IMR-90 (cell line): ENCODE results near the gene C16orf86. TPM values are rescaled to one million over a fixed set of nuclear protein-coding genes. Genes with fewer than 3 reads are reported as not detected.

ENCODE experiments used
- ATAC-seq: fragments of 200-7000 bp; cut with Tn5 transposase; 2 replicates; pipeline ENCODE4 v1.9.1; 2020; ENCODE audit warnings: low read depth, mild to moderate bottlenecking, moderate library complexity
- BruUV-seq: library from RNA; stranded (reverse); fragments of 400-500 nt; replicated peaks from 2 replicates; lab custom pipeline; 2021; lab: Mats Ljungman, UMichigan
- CTCF ChIA-PET: fragments of 300-600 bp; formaldehyde crosslinking; extraction: SDS; loops from one replicate; lab custom pipeline; 2021; ENCODE audit warnings: antibody characterized with exemption; lab: Yijun Ruan, JAX
- POLR2A ChIA-PET: fragments of 300-600 bp; sonication (Branson Sonifier 250); formaldehyde crosslinking; loops from one replicate; lab custom pipeline; 2022; ENCODE audit warnings: antibody characterized with exemption; ENCODE audit not compliant: unreplicated experiment; lab: Charles Lee
- DNase-seq: peaks from one replicate; pipeline ENCODE4 v3.0.0; 2013
- H2AFZ ChIP-seq: replicated peaks from 2 replicates; pipeline ENCODE3; 2013; ENCODE audit warnings: low read length, mild to moderate bottlenecking; ENCODE audit not compliant: poor library complexity
- H2AK5ac ChIP-seq: 2 replicates; pipeline ENCODE4 v1.6.1; 2013; ENCODE audit warnings: low read depth, low read length, inconsistent platforms
- H2AK9ac ChIP-seq: replicated peaks from 2 replicates; pipeline ENCODE3; 2013; ENCODE audit warnings: mild to moderate bottlenecking, low read depth, low read length, moderate library complexity; ENCODE audit not compliant: poor library complexity
- H2BK120ac ChIP-seq: 2 replicates; pipeline ENCODE4 v1.6.1; 2013; ENCODE audit warnings: low read depth, low read length, inconsistent platforms
- H2BK15ac ChIP-seq: 3 replicates; pipeline ENCODE4 v1.6.1; 2013; ENCODE audit warnings: low read depth, low read length, inconsistent platforms
- H2BK20ac ChIP-seq: 2 replicates; pipeline ENCODE4 v1.6.1; 2013; ENCODE audit warnings: low read depth, mild to moderate bottlenecking, inconsistent platforms, low read length, moderate library complexity
- H2BK5ac ChIP-seq: 2 replicates; pipeline ENCODE4 v1.6.1; 2013; ENCODE audit warnings: mild to moderate bottlenecking, low read depth, low read length, inconsistent platforms; ENCODE audit not compliant: poor library complexity, severe bottlenecking
- H3K14ac ChIP-seq: replicated peaks from 2 replicates; pipeline ENCODE4 v1.6.1; 2013; ENCODE audit warnings: low read depth, low read length, inconsistent platforms
- H3K18ac ChIP-seq: 2 replicates; pipeline ENCODE4 v1.6.1; 2013; ENCODE audit warnings: low read depth, low read length, control low read depth
- H3K23ac ChIP-seq: 2 replicates; pipeline ENCODE4 v1.6.1; 2013; ENCODE audit warnings: low read depth, low read length, inconsistent platforms
- H3K27ac ChIP-seq: 2 replicates; pipeline ENCODE4 v1.5.1; 2013; ENCODE audit warnings: mild to moderate bottlenecking, control low read depth, low read length; ENCODE audit not compliant: insufficient read depth
- H3K27me3 ChIP-seq: 2 replicates; pipeline ENCODE4 v1.6.1; 2013; ENCODE audit warnings: low read length; ENCODE audit not compliant: control insufficient read depth, insufficient read depth
- H3K36me3 ChIP-seq: 2 replicates; pipeline ENCODE4 v1.6.1; 2013; ENCODE audit warnings: low read length, mixed read lengths; ENCODE audit not compliant: control insufficient read depth, insufficient read depth
- H3K4ac ChIP-seq: 2 replicates; pipeline ENCODE4 v1.6.1; 2013; ENCODE audit warnings: low read depth, low read length, inconsistent platforms
- H3K4me1 ChIP-seq: 2 replicates; pipeline ENCODE4 v1.6.1; 2013; ENCODE audit warnings: low read length, mixed read lengths; ENCODE audit not compliant: control insufficient read depth, insufficient read depth
- H3K4me2 ChIP-seq: 2 replicates; pipeline ENCODE4 v1.6.1; 2013; ENCODE audit warnings: low read depth, mild to moderate bottlenecking, control low read depth, low read length, moderate library complexity
- H3K4me3 ChIP-seq: 2 replicates; pipeline ENCODE4 v1.5.1; 2013; ENCODE audit warnings: low read depth, mild to moderate bottlenecking, control low read depth, low read length, moderate library complexity; ENCODE audit not compliant: insufficient read depth
- H3K56ac ChIP-seq: 2 replicates; pipeline ENCODE4 v1.6.1; 2013; ENCODE audit warnings: low read length, inconsistent platforms; ENCODE audit not compliant: insufficient read depth; ENCODE audit errors: extremely low read depth
- H3K79me1 ChIP-seq, 2 experiments: 2 replicates each; pipeline ENCODE4 v1.6.1; 2013; ENCODE audit warnings: low read length in 2 of 2, inconsistent platforms in 1 of 2, low read depth in 1 of 2
- H3K9ac ChIP-seq: 2 replicates; pipeline ENCODE4 v1.6.1; 2013; ENCODE audit warnings: low read depth, low read length, control low read depth
- H3K9me1 ChIP-seq: 2 replicates; pipeline ENCODE4 v1.6.1; 2013; ENCODE audit warnings: low read length, inconsistent platforms; ENCODE audit not compliant: insufficient read depth
- H3K9me3 ChIP-seq: 2 replicates; pipeline ENCODE4 v1.6.1; 2013; ENCODE audit warnings: low read length; ENCODE audit not compliant: control insufficient read depth, insufficient read depth
- H4K20me1 ChIP-seq: 2 replicates; pipeline ENCODE4 v1.6.1; 2013; ENCODE audit warnings: low read length, inconsistent platforms; ENCODE audit not compliant: insufficient read depth
- H4K5ac ChIP-seq: 2 replicates; pipeline ENCODE4 v1.6.1; 2013; ENCODE audit warnings: mild to moderate bottlenecking, low read depth, low read length, control low read depth
- H4K8ac ChIP-seq, 2 experiments: 2 replicates each; pipeline ENCODE4 v1.6.1; 2013; ENCODE audit warnings: low read depth in 2 of 2, low read length in 2 of 2, control low read depth in 1 of 2, inconsistent platforms in 1 of 2
- H4K91ac ChIP-seq: 2 replicates; pipeline ENCODE4 v1.6.1; 2013; ENCODE audit warnings: low read depth, low read length, inconsistent platforms; ENCODE audit not compliant: insufficient read depth
- MAFK ChIP-seq: IDR thresholded peaks from 2 replicates; pipeline ENCODE4 v1.6.1; 2012; ENCODE audit warnings: low read depth, low read length, improper control_type of control experiment
- RCOR1 ChIP-seq: IDR thresholded peaks from 2 replicates; pipeline ENCODE4 v1.6.1; 2012; ENCODE audit warnings: mild to moderate bottlenecking, low read length, improper control_type of control experiment; ENCODE audit not compliant: insufficient replicate concordance
- RFX5 ChIP-seq: IDR thresholded peaks from 2 replicates; pipeline ENCODE4 v1.8.0; 2012; ENCODE audit warnings: low read depth, mild to moderate bottlenecking, low read length, moderate library complexity
- WGBS, 2 experiments: methylation state at CpG; one replicate each; pipeline versions ENCODE4 v1.1.5 to v1.1.7; 2013; ENCODE audit warnings: missing lambda C conversion rate in 2 of 2; ENCODE audit not compliant: insufficient read length in 1 of 2; ENCODE audit errors: extremely low coverage in 2 of 2; 5-methylcytosine and 5-hydroxymethylcytosine counted together
- dilution Hi-C: fragments of 300-500 bp; cut with HindIII; formaldehyde crosslinking; loops from one replicate; pipeline ENCODE4 v1.14.3; 2018; ENCODE audit warnings: low sequenced_read_pairs; ENCODE audit not compliant: unreplicated experiment
- in situ Hi-C: fragments of 300-500 bp; cut with MboI; formaldehyde crosslinking; loops from 3 replicates; pipeline ENCODE4 v1.14.3; 2019; ENCODE audit warnings: low sequenced_read_pairs, inconsistent platforms, mixed read lengths
- intact Hi-C: fragments of 100-400 bp; cut with micrococcal nuclease; formaldehyde crosslinking; loops from 2 replicates; pipeline ENCODE4 v1.10.0; 2022
- polyA plus RNA-seq, 3 experiments: library from polyadenylated mRNA; depleted of rRNA; stranded (reverse); fragments of >200 nt; gene quantifications; 2 replicates each; pipeline ENCODE4 v1.2.3, GENCODE V29; 2012; ENCODE audit warnings: low replicate concordance in 1 of 3
- total RNA-seq: library from RNA; depleted of rRNA; stranded (reverse); fragments of >200 nt; gene quantifications from 2 replicates; pipeline ENCODE4 v1.2.3, GENCODE V29; 2012

C16orf86 gene
- total and polyA plus RNA-seq, 2 of the 4 experiments (the other 2 are of a cell fraction) = 0.54 to 0.70 TPM

- WGBS, 2 experiments = 53% methylated on average over 12 of the region's 30 CpGs; no CpG with 5 or more reads in 1 of the 2 experiments
Observed at GRCh38 chr16:67654403-67654911, 12.2 kb upstream of the C16orf86 start.

More at GRCh38 chr16:67654403-67654911, 12.2 kb upstream of the C16orf86 start:
- in situ Hi-C loops = no loop called here
- no peak overlapping the region for H4K91ac ChIP-seq
- H3K36me3 ChIP-seq = 0 out of 2 replicates have a peak, but pooled peaks cover 1% of the 10 kb centered on the region
- H3K27ac ChIP-seq = no peak overlapping the region
- H3K79me1 ChIP-seq = peaks cover 6 to 15% of the 10 kb centered on the region in 2 experiments; a peak in 3 of 4 replicates
- no peak overlapping the region for H4K5ac ChIP-seq
- no peak overlapping the region for H2BK20ac ChIP-seq
- no peak overlapping the region; the same call in 1 of the 2 replicates for H3K56ac ChIP-seq
- no peak overlapping the region for H3K14ac ChIP-seq
- H2AK9ac ChIP-seq = no peak overlapping the region
- H2AFZ ChIP-seq = no peak overlapping the region
- intact Hi-C loops = no loop called here
- no peak overlapping the region for H3K9ac ChIP-seq
- no peak overlapping the region for H4K8ac ChIP-seq
- no peak overlapping the region; the same call in 1 of the 2 replicates for H2AK5ac ChIP-seq
- H3K4me2 ChIP-seq = no peak overlapping the region
- H2BK120ac ChIP-seq = no peak overlapping the region
- H4K20me1 ChIP-seq = peaks cover 14% of the 10 kb centered on the region
- peaks cover 7% of the 10 kb centered on the region for H3K9me1 ChIP-seq
- no peak for ATAC-seq
- ChIA-PET CTCF (no interaction called here), POLR2A (no interaction called here)
- H3K23ac ChIP-seq = no peak overlapping the region
- no peak overlapping the region for H2BK5ac ChIP-seq
- BruUV-seq = no TSS peak
- TF ChIP-seq RCOR1 (no peak), RFX5 (no peak), MAFK (no peak)
- dilution Hi-C loops = no loop called here
- peaks cover 9% of the 10 kb centered on the region; the same call in 1 of the 2 replicates for H3K4me1 ChIP-seq
- no peak overlapping the region for H3K18ac ChIP-seq
- H3K4me3 ChIP-seq = no peak overlapping the region
- no peak overlapping the region for H3K4ac ChIP-seq
- no peak overlapping the region for H2BK15ac ChIP-seq
- peaks cover 30% of the 10 kb centered on the region for H3K27me3 ChIP-seq
- no peaks in the 10 kb centered on the region for H3K9me3 ChIP-seq
- DNase-seq = no peak
